PC-9 (cell line): Measurements from ENCODE around the gene MFSD8. TPM values are rescaled to one million over a fixed set of nuclear protein-coding genes. Genes with fewer than 3 reads are reported as not detected.

Experiments
- Bru-seq: library from RNA; stranded (reverse); fragments of 400-500 nt; gene quantifications from one replicate; lab custom pipeline; 2021; lab: Mats Ljungman, UMichigan
- BruChase-seq, 2 experiments: library from RNA; stranded (reverse); fragments of 400-500 nt; gene quantifications; one replicate each; lab custom pipeline; 2021; lab: Mats Ljungman, UMichigan
- BruUV-seq: library from RNA; stranded (reverse); fragments of 400-500 nt; replicated peaks from 2 replicates; lab custom pipeline; 2021; lab: Mats Ljungman, UMichigan
- CTCF ChIA-PET: fragments of 300-600 bp; sonication (Branson Sonifier 250); formaldehyde crosslinking; loops from one replicate; lab custom pipeline; 2022; ENCODE audit warnings: antibody characterized with exemption; lab: Charles Lee
- POLR2A ChIA-PET: fragments of 300-600 bp; sonication (Branson Sonifier 250); formaldehyde crosslinking; loops from one replicate; lab custom pipeline; 2022; ENCODE audit warnings: antibody characterized with exemption; ENCODE audit not compliant: unreplicated experiment; lab: Charles Lee
- DNase-seq, 2 experiments: peaks; one replicate each; pipeline versions ENCODE4 v3.0.0 to v3.0.0-alpha.2; 2015 to 2022; ENCODE audit warnings: mixed read lengths in 1 of 2
- H2AFZ ChIP-seq: fragments of 200-600 bp; sonication (generic); 2 replicates; pipeline ENCODE4 v1.8.1; 2017; ENCODE audit warnings: antibody characterized with exemption
- H3F3A ChIP-seq: fragments of 200-600 bp; sonication (generic); 2 replicates; pipeline ENCODE4 v1.8.1; 2017; ENCODE audit warnings: antibody characterized with exemption, mild to moderate bottlenecking, low read depth; ENCODE audit not compliant: insufficient read depth
- H3K27ac ChIP-seq: fragments of 200-600 bp; sonication (generic); 2 replicates; pipeline ENCODE4 v1.6.1; 2016; ENCODE audit warnings: mixed run types
- H3K27me3 ChIP-seq: fragments of 200-600 bp; sonication (generic); 2 replicates; pipeline ENCODE4 v1.6.1; 2016; ENCODE audit warnings: low read depth, mixed run types; ENCODE audit not compliant: insufficient read depth
- H3K36me3 ChIP-seq: fragments of 200-600 bp; sonication (generic); 2 replicates; pipeline ENCODE4 v1.6.1; 2016; ENCODE audit warnings: low read depth, mixed run types
- H3K4me1 ChIP-seq: fragments of 200-600 bp; sonication (generic); replicated peaks from 2 replicates; pipeline ENCODE4 v1.6.1; 2016; ENCODE audit warnings: mixed run types; ENCODE audit not compliant: insufficient read depth
- H3K4me2 ChIP-seq: fragments of 200-600 bp; sonication (generic); 2 replicates; pipeline ENCODE4 v1.6.1; 2017; ENCODE audit warnings: mixed run types
- H3K4me3 ChIP-seq: fragments of 200-600 bp; sonication (generic); 2 replicates; pipeline ENCODE4 v1.6.1; 2016; ENCODE audit warnings: mixed run types
- H3K79me2 ChIP-seq: fragments of 200-600 bp; sonication (generic); 2 replicates; pipeline ENCODE4 v1.6.1; 2017; ENCODE audit warnings: low read depth, mixed run types
- H3K9me2 ChIP-seq: fragments of 200-600 bp; sonication (generic); 2 replicates; pipeline ENCODE4 v1.8.1; 2017; ENCODE audit warnings: mild to moderate bottlenecking; ENCODE audit not compliant: insufficient read depth
- H3K9me3 ChIP-seq: fragments of 200-600 bp; sonication (generic); 2 replicates; pipeline ENCODE4 v1.8.1; 2016; ENCODE audit warnings: low read depth; ENCODE audit not compliant: insufficient read depth
- H4K20me1 ChIP-seq: fragments of 200-600 bp; sonication (generic); 2 replicates; pipeline ENCODE4 v1.8.1; 2017; ENCODE audit not compliant: insufficient read depth
- EZH2 ChIP-seq: fragments of 200-600 bp; sonication (generic); IDR thresholded peaks from 2 replicates; pipeline ENCODE4 v1.8.0; 2017; ENCODE audit warnings: antibody characterized with exemption, low read depth
- intact Hi-C: fragments of 100-400 bp; cut with micrococcal nuclease; formaldehyde crosslinking; loops from one replicate; pipeline ENCODE4 v1.10.0; 2022; ENCODE audit not compliant: unreplicated experiment
- long read RNA-seq: library from polyadenylated mRNA; stranded (forward); transcript quantifications from one replicate; pipeline ENCODE4 v2.0.0, GENCODE V29; 2022
- total RNA-seq: library from RNA; stranded (reverse); gene quantifications from 2 replicates; pipeline ENCODE4 v1.2.3, GENCODE V29; 2021
- TF ChIP-seq, protein P1 (sequence below): fragments of 200-600 bp; sonication (generic); conservative IDR thresholded peaks from 2 replicates; pipeline ENCODE4 v1.6.1; 2017; ENCODE audit warnings: mixed run types, antibody characterized with exemption, mild to moderate bottlenecking, moderate library complexity

The MFSD8 gene, protein sequence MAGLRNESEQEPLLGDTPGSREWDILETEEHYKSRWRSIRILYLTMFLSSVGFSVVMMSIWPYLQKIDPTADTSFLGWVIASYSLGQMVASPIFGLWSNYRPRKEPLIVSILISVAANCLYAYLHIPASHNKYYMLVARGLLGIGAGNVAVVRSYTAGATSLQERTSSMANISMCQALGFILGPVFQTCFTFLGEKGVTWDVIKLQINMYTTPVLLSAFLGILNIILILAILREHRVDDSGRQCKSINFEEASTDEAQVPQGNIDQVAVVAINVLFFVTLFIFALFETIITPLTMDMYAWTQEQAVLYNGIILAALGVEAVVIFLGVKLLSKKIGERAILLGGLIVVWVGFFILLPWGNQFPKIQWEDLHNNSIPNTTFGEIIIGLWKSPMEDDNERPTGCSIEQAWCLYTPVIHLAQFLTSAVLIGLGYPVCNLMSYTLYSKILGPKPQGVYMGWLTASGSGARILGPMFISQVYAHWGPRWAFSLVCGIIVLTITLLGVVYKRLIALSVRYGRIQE
- total RNA-seq = 19.0 and 21.4 TPM in 2 replicates
- Bru-seq, nascent RNA = percentile 74 among the genes with signal in this experiment
- percentile 86 among the genes with signal in this experiment for BruChase-seq, experiment 1, labeled RNA remaining after a 2-hour chase
- percentile 66 among the genes with signal in this experiment for BruChase-seq, experiment 2, labeled RNA remaining after a 6-hour chase
- long read RNA-seq, full-length matches to known transcripts = 18 of 34 reads
- long read RNA-seq, partial matches to known transcripts = 4 of 34 reads
- long read RNA-seq, other reads (novel, unspliced or antisense) = 12 of 34 reads

GRCh38 chr4:127965062-127965802 is at the start of gene MFSD8, which contains the start of gene ABHD18:
TSS of gene MFSD8 (minus strand) at chr4:127965173. CDS start at chr4:127965133, 40 bp downstream.
TSS of gene ABHD18 (plus strand) at chr4:127965406. CDS start at chr4:127982956, 17,550 bp downstream.
- H2AFZ ChIP-seq = peak within 1 kb of the TSS; percentile 96
- intact Hi-C loops = loop anchor here (1.0 to 5.0 kb wide), 4 partner anchors 84 to 197 kb away; partner anchors contain the start of genes HSPA4L, LARP1B and PLK4
- H3K4me1 ChIP-seq = no peaks in the 10 kb centered on the region; the same call in 1 of the 2 replicates
- peak within 1 kb of the TSS; percentile 74 for H3K27ac ChIP-seq
- H4K20me1 ChIP-seq = no peaks in the 10 kb centered on the region
- ChIA-PET CTCF (interaction anchor here (0.6 to 1.2 kb wide), 4 partner anchors 22 to 845 kb away, joined by 3 to 5 read pairs (median 4); partner anchors contain the start of gene JADE1), POLR2A (interaction anchor here (0.6 to 1.6 kb wide), 4 partner anchors 28 to 97 kb away, joined by 5 to 13 read pairs (median 10); partner anchors contain the start of gene LARP1B)
- H3K36me3 ChIP-seq = no peaks in the 10 kb centered on the region
- TF ChIP-seq, protein P1, sequence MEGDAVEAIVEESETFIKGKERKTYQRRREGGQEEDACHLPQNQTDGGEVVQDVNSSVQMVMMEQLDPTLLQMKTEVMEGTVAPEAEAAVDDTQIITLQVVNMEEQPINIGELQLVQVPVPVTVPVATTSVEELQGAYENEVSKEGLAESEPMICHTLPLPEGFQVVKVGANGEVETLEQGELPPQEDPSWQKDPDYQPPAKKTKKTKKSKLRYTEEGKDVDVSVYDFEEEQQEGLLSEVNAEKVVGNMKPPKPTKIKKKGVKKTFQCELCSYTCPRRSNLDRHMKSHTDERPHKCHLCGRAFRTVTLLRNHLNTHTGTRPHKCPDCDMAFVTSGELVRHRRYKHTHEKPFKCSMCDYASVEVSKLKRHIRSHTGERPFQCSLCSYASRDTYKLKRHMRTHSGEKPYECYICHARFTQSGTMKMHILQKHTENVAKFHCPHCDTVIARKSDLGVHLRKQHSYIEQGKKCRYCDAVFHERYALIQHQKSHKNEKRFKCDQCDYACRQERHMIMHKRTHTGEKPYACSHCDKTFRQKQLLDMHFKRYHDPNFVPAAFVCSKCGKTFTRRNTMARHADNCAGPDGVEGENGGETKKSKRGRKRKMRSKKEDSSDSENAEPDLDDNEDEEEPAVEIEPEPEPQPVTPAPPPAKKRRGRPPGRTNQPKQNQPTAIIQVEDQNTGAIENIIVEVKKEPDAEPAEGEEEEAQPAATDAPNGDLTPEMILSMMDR = peak; percentile 46; the same call in 1 of the 2 replicates
- no peak for TF ChIP-seq EZH2
- H3K79me2 ChIP-seq = peaks cover 39% of the 10 kb centered on the region
- no peaks in the 10 kb centered on the region for H3K27me3 ChIP-seq
- H3K9me3 ChIP-seq = no peaks in the 10 kb centered on the region
- peaks cover 8% of the 10 kb centered on the region; the same call in 1 of the 2 replicates for H3F3A ChIP-seq
- peak within 1 kb of the TSS; percentile 88 for H3K4me2 ChIP-seq
- BruUV-seq = no TSS peak
- no peaks in the 10 kb centered on the region for H3K9me2 ChIP-seq
- peak; percentile 90 to 100 for DNase-seq
- peak within 1 kb of the TSS; percentile 77 for H3K4me3 ChIP-seq

- POLR2A ChIA-PET = no interaction called here
- Histone ChIP-seq H3K4me2 (no peak overlapping the region), H3K27ac (no peak overlapping the region), H3K4me3 (no peak overlapping the region), H3K9me2 (no peaks in the 10 kb centered on the region), H3K9me3 (no peaks in the 10 kb centered on the region), H4K20me1 (no peaks in the 10 kb centered on the region), H3F3A (no peaks in the 10 kb centered on the region), H3K27me3 (no peaks in the 10 kb centered on the region), H3K79me2 (no peaks in the 10 kb centered on the region), H3K4me1 (no peaks in the 10 kb centered on the region), H2AFZ (no peak overlapping the region), H3K36me3 (no peaks in the 10 kb centered on the region)
- no peak for DNase-seq
- TF ChIP-seq, protein P1 = no peak
- no peak for TF ChIP-seq EZH2
- intact Hi-C loops = no loop called here
- BruUV-seq = no TSS peak
- CTCF ChIA-PET = no interaction called here
Measured at GRCh38 chr4:128009428-128009827, 44.5 kb upstream of the MFSD8 start.
